ENCODE measurements around the gene PSMG2. TPM values are rescaled to one million over a fixed set of nuclear protein-coding genes. Genes with fewer than 3 reads are reported as not detected.

PSMG2 gene
- total and polyA plus RNA-seq, 2 of the 13 experiments (the other 11 are each of a cell fraction or from before 2014, with no cell fraction given): 53.4 to 94.8 TPM

- TF ChIP-seq ATRX (CRISPR knock-in tag; IDR thresholded peaks at IDR 0.05; ENCODE audit: borderline replicate concordance): no peak
- peak; percentile 44; the same call in 1 of the 2 replicates for TF ChIP-seq MED1 (CRISPR knock-in tag; IDR thresholded peaks at IDR 0.05)
- TF ChIP-seq ADNP (CRISPR knock-in tag; IDR thresholded peaks at IDR 0.05): no peak
- TF ChIP-seq ZNF451 (CRISPR knock-in tag; IDR thresholded peaks at IDR 0.05): peak; percentile 24; the same call in 1 of the 2 replicates
- 0 out of 2 replicates have a peak, but pooled peaks have one; percentile 20 for TF ChIP-seq ZNF766 (CRISPR knock-in tag; IDR thresholded peaks at IDR 0.05; ENCODE audit: borderline replicate concordance)
- TF ChIP-seq ZNF530 (CRISPR knock-in tag; IDR thresholded peaks at IDR 0.05; ENCODE audit: low read depth): no peak
- peak; percentile 72; the same call in 1 of the 2 replicates for TF ChIP-seq ZNF788 (CRISPR knock-in tag; IDR thresholded peaks at IDR 0.05; ENCODE audit: borderline replicate concordance)
- TF ChIP-seq SP1 (IDR thresholded peaks at IDR 0.05): no peak
- no peak for TF ChIP-seq SP1 (CRISPR knock-in tag; IDR thresholded peaks at IDR 0.05)
- no peak for TF ChIP-seq PHF5A (CRISPR knock-in tag; IDR thresholded peaks at IDR 0.05; ENCODE audit: low read depth, unreplicated experiment)
- TF ChIP-seq ZNF143 (CRISPR knock-in tag; IDR thresholded peaks at IDR 0.05): no peak
- no peak for TF ChIP-seq CBX2 (IDR thresholded peaks at IDR 0.05; ENCODE audit: low read depth, low read length)
- TF ChIP-seq CBX2 (CRISPR knock-in tag; IDR thresholded peaks at IDR 0.05; ENCODE audit: low read depth): no peak
- peak; percentile 50; the same call in 1 of the 2 replicates for TF ChIP-seq ZMYM3 (CRISPR knock-in tag; IDR thresholded peaks at IDR 0.05)
- TF ChIP-seq SNAPC2 (CRISPR knock-in tag; IDR thresholded peaks at IDR 0.05): peak; percentile 49; the same call in 1 of the 2 replicates
- no peak; the same call in 1 of the 2 replicates for TF ChIP-seq ATF7-NPFF (CRISPR knock-in tag; IDR thresholded peaks at IDR 0.05; ENCODE audit: low read depth)
- peak; percentile 84 for TF ChIP-seq YEATS2 (CRISPR knock-in tag; IDR thresholded peaks at IDR 0.05; ENCODE audit: borderline replicate concordance)
- no peak for TF ChIP-seq TBL1XR1 (IDR thresholded peaks at IDR 0.05; ENCODE audit: borderline replicate concordance, low read length, partially characterized antibody)
- TF ChIP-seq ZUFSP (CRISPR knock-in tag; IDR thresholded peaks at IDR 0.05; ENCODE audit: borderline replicate concordance): no peak
- TF ChIP-seq ZNF350 (CRISPR knock-in tag; IDR thresholded peaks at IDR 0.05; ENCODE audit: borderline replicate concordance, low read depth): peak; percentile 77; the same call in 1 of the 2 replicates
- TF ChIP-seq SYNCRIP (IDR thresholded peaks at IDR 0.05; ENCODE audit: insufficient read depth, low read depth, low read length): no peak
- TF ChIP-seq, protein P1, sequence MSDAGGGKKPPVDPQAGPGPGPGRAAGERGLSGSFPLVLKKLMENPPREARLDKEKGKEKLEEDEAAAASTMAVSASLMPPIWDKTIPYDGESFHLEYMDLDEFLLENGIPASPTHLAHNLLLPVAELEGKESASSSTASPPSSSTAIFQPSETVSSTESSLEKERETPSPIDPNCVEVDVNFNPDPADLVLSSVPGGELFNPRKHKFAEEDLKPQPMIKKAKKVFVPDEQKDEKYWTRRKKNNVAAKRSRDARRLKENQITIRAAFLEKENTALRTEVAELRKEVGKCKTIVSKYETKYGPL (CRISPR knock-in tag; IDR thresholded peaks at IDR 0.05): no peak
- TF ChIP-seq EHMT2 (IDR thresholded peaks at IDR 0.05; ENCODE audit: borderline replicate concordance, low read depth, low read length): no peak
- TF ChIP-seq FOXC1 (CRISPR knock-in tag; IDR thresholded peaks at IDR 0.05; ENCODE audit: borderline replicate concordance): no peak; the same call in 1 of the 2 replicates
- 0 out of 2 replicates have a peak, but pooled peaks have one; percentile 33 for TF ChIP-seq GTF2F1 (IDR thresholded peaks at IDR 0.05; ENCODE audit: low read length)
- TF ChIP-seq ZBTB44 (CRISPR knock-in tag; IDR thresholded peaks at IDR 0.05): peak; percentile 44; the same call in 1 of the 2 replicates
- no peak for TF ChIP-seq NFE2L1 (CRISPR knock-in tag; IDR thresholded peaks at IDR 0.05; ENCODE audit: borderline replicate concordance)
These were observed at the start of gene PSMG2, which contains the start of gene CEP76 (continued) for GRCh38 chr18:12702221-12703095.

Data from HepG2 (cell line).